HCT116 (cell line): ENCODE results near the gene VRK1.

ENCODE experiments used
- CEBPB ChIP-seq: IDR thresholded peaks from 2 replicates; pipeline ENCODE4 v1.6.1; 2012; ENCODE audit warnings: low read depth
- EZH2 ChIP-seq: fragments of 200-600 bp; sonication (generic); IDR thresholded peaks from 2 replicates; pipeline ENCODE4 v1.6.1; 2017; ENCODE audit warnings: antibody characterized with exemption, mixed run types
- FOSL1 ChIP-seq: IDR thresholded peaks from 2 replicates; pipeline ENCODE4 v1.6.1; 2012; ENCODE audit warnings: low read depth
- POLR2A ChIP-seq: IDR thresholded peaks from 2 replicates; pipeline ENCODE4 v1.7.0; 2011; ENCODE audit warnings: borderline replicate concordance; ENCODE audit not compliant: insufficient read depth, insufficient read length; ENCODE audit errors: extremely low read depth
- POLR2AphosphoS5 ChIP-seq: IDR thresholded peaks from 2 replicates; pipeline ENCODE4 v1.6.1; 2011; ENCODE audit warnings: mild to moderate bottlenecking, low read depth, low read length, moderate library complexity
- YY1 ChIP-seq: IDR thresholded peaks from 2 replicates; pipeline ENCODE4 v1.6.1; 2011; ENCODE audit warnings: low read length, low read depth, moderate library complexity, mild to moderate bottlenecking; ENCODE audit not compliant: insufficient replicate concordance; ENCODE audit errors: extremely low read depth
- ZFX ChIP-seq: fragments of 450-650 bp; IDR thresholded peaks from 2 replicates; pipeline ENCODE4 v1.6.1; 2017
- ZNF274 ChIP-seq: fragments of 200-500 bp; sonication (Bioruptor generic); IDR thresholded peaks from 2 replicates; pipeline ENCODE4 v1.6.1; 2014; ENCODE audit warnings: mild to moderate bottlenecking, low read depth, low read length, inconsistent platforms
- TF ChIP-seq, protein P1 (sequence below): IDR thresholded peaks from 2 replicates; pipeline ENCODE4 v1.6.1; 2012
- TF ChIP-seq, protein P2 (sequence below), 3 experiments: fragments of 200-600 bp in 1 of 3; sonication (generic) in 1 of 3; IDR thresholded peaks in 2 of 3; conservative IDR thresholded peaks in 1 of 3; 2 replicates each; pipeline ENCODE4 v1.5.1; 2012 to 2017; ENCODE audit warnings: low read depth in 2 of 3, low read length in 2 of 3, antibody characterized with exemption in 1 of 3, borderline replicate concordance in 1 of 3, control low read depth in 1 of 3, mild to moderate bottlenecking in 1 of 3, mixed read lengths in 1 of 3, mixed run types in 1 of 3, moderate library complexity in 1 of 3; ENCODE audit not compliant: insufficient read depth in 1 of 3

DNA sequence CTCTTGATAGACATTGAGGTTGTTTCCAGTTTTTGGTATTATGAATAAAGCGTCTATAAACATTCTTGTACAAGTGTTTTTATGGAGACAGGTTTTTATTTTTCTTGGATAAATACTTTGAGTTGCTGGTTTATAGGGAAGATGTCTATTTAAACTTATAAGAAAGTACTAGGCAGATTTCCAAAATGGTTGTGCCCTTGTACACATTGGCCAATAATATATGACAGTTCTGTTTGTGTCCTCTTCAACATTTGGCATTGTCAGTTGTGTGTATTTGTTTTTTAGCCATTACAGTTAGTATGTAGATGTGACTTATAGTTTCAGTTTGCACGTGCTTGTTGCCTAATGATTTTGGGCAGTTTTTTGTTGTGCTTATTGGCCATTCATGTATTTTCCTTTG is 42.1 kb downstream of the VRK1 start:
- TF ChIP-seq, protein P1, sequence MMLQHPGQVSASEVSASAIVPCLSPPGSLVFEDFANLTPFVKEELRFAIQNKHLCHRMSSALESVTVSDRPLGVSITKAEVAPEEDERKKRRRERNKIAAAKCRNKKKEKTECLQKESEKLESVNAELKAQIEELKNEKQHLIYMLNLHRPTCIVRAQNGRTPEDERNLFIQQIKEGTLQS, result no peak
- TF ChIP-seq, protein P2, sequence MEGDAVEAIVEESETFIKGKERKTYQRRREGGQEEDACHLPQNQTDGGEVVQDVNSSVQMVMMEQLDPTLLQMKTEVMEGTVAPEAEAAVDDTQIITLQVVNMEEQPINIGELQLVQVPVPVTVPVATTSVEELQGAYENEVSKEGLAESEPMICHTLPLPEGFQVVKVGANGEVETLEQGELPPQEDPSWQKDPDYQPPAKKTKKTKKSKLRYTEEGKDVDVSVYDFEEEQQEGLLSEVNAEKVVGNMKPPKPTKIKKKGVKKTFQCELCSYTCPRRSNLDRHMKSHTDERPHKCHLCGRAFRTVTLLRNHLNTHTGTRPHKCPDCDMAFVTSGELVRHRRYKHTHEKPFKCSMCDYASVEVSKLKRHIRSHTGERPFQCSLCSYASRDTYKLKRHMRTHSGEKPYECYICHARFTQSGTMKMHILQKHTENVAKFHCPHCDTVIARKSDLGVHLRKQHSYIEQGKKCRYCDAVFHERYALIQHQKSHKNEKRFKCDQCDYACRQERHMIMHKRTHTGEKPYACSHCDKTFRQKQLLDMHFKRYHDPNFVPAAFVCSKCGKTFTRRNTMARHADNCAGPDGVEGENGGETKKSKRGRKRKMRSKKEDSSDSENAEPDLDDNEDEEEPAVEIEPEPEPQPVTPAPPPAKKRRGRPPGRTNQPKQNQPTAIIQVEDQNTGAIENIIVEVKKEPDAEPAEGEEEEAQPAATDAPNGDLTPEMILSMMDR (IDR thresholded peaks at IDR 0.05 in 2 of 3, conservative IDR thresholded peaks at IDR 0.05 in 1 of 3; ENCODE audit: borderline replicate concordance in 1 of 3, insufficient read depth in 1 of 3, low read depth in 2 of 3, low read length in 2 of 3), result no peak
- TF ChIP-seq ZNF274 (no peak), POLR2A (no peak), FOSL1 (no peak), ZFX (no peak), POLR2AphosphoS5 (no peak), CEBPB (no peak), EZH2 (no peak), YY1 (no peak)
